Left ventricle myocardium inferior (tissue), 1 donor: Measurements from ENCODE around the gene TRAF3IP1. TPM values are rescaled to one million over a fixed set of nuclear protein-coding genes. Genes with fewer than 3 reads are reported as not detected.

ENCODE experiments used
- DNase-seq: peaks from one replicate; pipeline ENCODE4 v3.0.0-alpha.2; 2020
- H3K27ac ChIP-seq: fragments of 200-600 bp; replicated peaks from 2 replicates; pipeline ENCODE4 v1.8.0; 2021
- H3K27me3 ChIP-seq: fragments of 200-600 bp; 2 replicates; pipeline ENCODE4 v1.8.0; 2021; ENCODE audit warnings: low read depth
- H3K36me3 ChIP-seq: fragments of 200-600 bp; 2 replicates; pipeline ENCODE4 v1.8.0; 2021
- H3K4me1 ChIP-seq: fragments of 200-600 bp; 2 replicates; pipeline ENCODE4 v1.8.0; 2021
- H3K4me3 ChIP-seq: fragments of 200-600 bp; 2 replicates; pipeline ENCODE4 v1.8.0; 2021; ENCODE audit warnings: mild to moderate bottlenecking, moderate library complexity
- H3K9me3 ChIP-seq: fragments of 200-600 bp; replicated peaks from 2 replicates; pipeline ENCODE4 v1.8.0; 2021
- CTCF ChIP-seq: fragments of 200-600 bp; IDR thresholded peaks from 2 replicates; pipeline ENCODE4 v1.8.0; 2021; ENCODE audit warnings: antibody characterized with exemption, mild to moderate bottlenecking, borderline replicate concordance
- intact Hi-C: fragments of 100-400 bp; cut with micrococcal nuclease; formaldehyde crosslinking; loops from one replicate; pipeline ENCODE4 v1.11.0; 2022
- total RNA-seq: library from RNA; stranded (reverse); fragmentation: NEBNext Ultra II Directional; extraction: Animal tissue kit (Norgen Biotek cat#: 25700); gene quantifications from one replicate; pipeline ENCODE4 v1.2.1, GENCODE V29; 2021
- donor health status: DM: no; HTN: yes; CAD: no; lungs with severe emphysema.

TRAF3IP1 gene
- total RNA-seq, 1 donor from 2014 or later: 14.6 TPM

- peaks cover 16% of the 10 kb centered on the region for H3K9me3 ChIP-seq
- peaks cover 35% of the 10 kb centered on the region for H3K36me3 ChIP-seq
- H3K4me3 ChIP-seq: no peak overlapping the region
- DNase-seq: no peak
- TF ChIP-seq CTCF: no peak
- H3K27me3 ChIP-seq: peaks cover 8% of the 10 kb centered on the region
- intact Hi-C loops: no loop called here
- peaks cover 33% of the 10 kb centered on the region for H3K4me1 ChIP-seq
- H3K27ac ChIP-seq: no peak overlapping the region
Measured at GRCh38 chr2:238430781-238431180, 110.5 kb downstream of the TRAF3IP1 start.

DNA sequence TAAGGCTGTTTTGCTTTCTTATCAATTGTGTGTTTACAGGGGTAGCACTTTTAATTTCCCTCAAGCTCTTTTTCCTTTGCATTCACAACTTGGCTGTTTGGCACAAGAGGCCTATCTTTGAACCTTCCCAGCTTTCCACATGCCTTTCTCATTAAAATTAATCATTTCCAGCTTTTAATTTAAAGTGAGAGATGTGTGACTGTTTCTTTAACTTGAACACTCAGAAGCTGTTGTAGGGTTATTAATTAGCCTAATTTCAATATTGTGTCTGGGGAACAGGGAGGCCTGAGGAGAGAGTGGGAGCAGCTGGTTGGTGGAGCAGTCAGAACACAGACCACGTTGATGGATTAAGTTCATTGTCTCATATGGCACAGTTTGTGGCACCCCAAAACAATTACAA, 111.1 kb downstream of the TRAF3IP1 start:
- TF ChIP-seq CTCF: no peak
- Histone ChIP-seq H3K36me3 (peaks cover 37% of the 10 kb centered on the region), H3K4me3 (no peak overlapping the region), H3K27ac (no peak overlapping the region), H3K4me1 (peaks cover 26% of the 10 kb centered on the region), H3K9me3 (peaks cover 16% of the 10 kb centered on the region), H3K27me3 (peaks cover 1% of the 10 kb centered on the region)
- no peak for DNase-seq
- intact Hi-C loops: no loop called here

DNA sequence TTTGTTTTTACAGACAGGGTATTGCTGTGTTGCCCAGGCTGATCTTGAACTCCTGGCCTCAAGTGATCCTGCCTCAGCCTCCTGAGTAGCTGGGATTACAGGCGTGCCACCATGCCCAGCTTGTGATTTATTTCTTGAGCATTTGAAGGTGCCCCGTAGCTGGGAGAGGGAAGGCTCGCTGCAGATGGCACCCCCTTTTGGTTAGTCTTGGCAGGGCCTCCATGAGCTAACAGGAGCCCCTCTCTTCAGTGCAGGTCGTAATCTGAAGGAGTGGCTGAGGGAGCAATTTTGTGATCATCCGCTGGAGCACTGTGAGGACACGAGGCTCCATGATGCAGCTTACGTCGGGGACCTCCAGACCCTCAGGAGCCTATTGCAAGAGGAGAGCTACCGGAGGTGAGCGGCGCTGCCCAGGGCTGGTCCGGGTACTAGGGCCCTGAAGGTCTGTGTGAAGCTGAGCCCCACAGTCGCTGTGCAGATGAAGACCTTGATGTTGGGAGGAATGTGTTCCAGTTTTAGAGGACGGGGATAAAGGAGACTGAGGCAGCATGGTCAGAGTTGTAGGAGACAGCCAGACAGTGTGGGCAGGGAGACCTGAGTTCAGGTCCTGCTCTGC, 113.1 kb downstream of the TRAF3IP1 start:
- no peaks in the 10 kb centered on the region for H3K27me3 ChIP-seq
- peaks cover 37% of the 10 kb centered on the region for H3K36me3 ChIP-seq

GRCh38 chr2:238433941-238434845, 113.9 kb downstream of the TRAF3IP1 start:
- intact Hi-C loops: no loop called here
- peaks cover 37% of the 10 kb centered on the region for H3K36me3 ChIP-seq

More for the DNA sequence above, 113.1 kb downstream of the TRAF3IP1 start:
- intact Hi-C loops: no loop called here
- no peak for DNase-seq
- Histone ChIP-seq H3K4me3 (no peak overlapping the region), H3K27ac (no peak overlapping the region), H3K9me3 (peaks cover 16% of the 10 kb centered on the region), H3K4me1 (peaks cover 9% of the 10 kb centered on the region)
- no peak for TF ChIP-seq CTCF

More at GRCh38 chr2:238433941-238434845, 113.9 kb downstream of the TRAF3IP1 start:
- no peaks in the 10 kb centered on the region for H3K27me3 ChIP-seq
- DNase-seq: no peak
- peaks cover 16% of the 10 kb centered on the region for H3K9me3 ChIP-seq
- no peak overlapping the region for H3K27ac ChIP-seq
- TF ChIP-seq CTCF: no peak
- H3K4me1 ChIP-seq: peaks cover 10% of the 10 kb centered on the region
- H3K4me3 ChIP-seq: no peak overlapping the region
